HG03565 (cell line): Measurements from ENCODE around the gene RPS13.
"Not testable (repeated sequence)": the region's sequence is repeated elsewhere in the genome, so short reads cannot be mapped to it uniquely, and the experiment has no call there.

Experiments used
- ATAC-seq: cut with Tn5 transposase; IDR thresholded peaks from one replicate; pipeline ENCODE4 v1.9.1; 2021; ENCODE audit warnings: mild to moderate bottlenecking, moderate library complexity; ENCODE audit not compliant: unreplicated experiment

The RPS13 gene

DNA sequence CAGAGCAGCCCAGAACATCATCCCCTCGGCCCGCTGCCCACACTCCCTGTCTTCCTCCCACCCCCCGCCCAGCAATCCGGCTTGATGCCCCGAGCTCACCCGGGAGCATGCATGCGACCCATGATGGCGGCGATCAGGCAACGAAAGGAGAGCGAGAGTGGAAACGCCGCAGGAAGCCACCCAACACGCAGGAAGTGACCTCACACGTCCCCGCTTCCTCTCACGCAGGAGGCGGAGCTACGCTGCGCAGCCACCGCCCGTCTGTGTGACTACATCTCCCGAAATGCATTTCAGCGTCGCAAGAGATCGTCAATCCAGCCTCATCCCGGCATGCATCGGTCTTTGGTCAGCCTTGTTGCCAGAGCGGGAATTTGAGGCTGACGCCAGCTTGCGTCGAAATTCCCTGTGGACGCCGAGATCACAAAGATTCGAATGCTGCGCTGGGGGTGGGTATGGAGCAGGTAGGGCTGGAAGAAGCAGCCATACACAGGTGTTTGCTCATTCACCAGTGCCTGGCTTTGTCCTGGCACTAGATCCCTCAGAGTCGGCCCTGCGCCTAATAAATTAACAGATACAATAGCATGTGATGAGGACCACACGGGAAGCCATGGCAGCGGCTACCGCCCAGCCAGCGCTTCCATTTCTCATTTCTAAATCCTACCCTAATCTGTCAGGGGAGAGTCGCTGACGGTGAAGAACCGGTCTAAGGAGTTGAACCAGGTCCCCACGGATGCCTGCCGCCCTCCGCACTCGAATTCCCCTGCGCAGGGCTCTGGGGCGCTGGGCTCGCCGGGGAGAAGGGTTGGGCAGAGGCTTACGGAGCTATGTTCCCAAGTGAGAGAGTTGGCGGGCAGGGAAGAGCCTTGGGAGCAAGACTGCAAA, at the start of gene RPS13:
Gene RPS13, minus strand, starts transcription at position 148 of the 882 bp plus-strand sequence. Its CDS starts 26 bp downstream, at position 122.
- peak; percentile 98 for ATAC-seq

DNA sequence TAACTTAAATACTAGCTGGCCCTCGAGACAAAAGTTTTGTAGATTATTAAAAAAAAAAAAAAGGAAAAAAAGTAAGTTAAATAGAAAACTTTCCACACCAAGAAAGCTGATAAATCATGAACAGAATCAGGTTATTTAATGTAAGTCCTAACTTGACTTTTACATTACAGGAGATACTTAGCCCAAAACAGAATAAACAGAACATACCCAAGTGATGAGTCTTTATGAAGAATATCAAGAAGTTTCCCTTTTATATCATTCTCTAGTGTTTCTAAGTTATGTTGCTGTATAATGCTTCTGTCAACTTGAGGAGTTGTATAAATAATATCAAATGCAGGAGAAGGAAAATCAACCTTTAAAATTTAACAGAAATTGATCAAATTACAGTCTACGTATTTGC, 44.5 kb upstream of the RPS13 start:
- ATAC-seq = no peak

DNA sequence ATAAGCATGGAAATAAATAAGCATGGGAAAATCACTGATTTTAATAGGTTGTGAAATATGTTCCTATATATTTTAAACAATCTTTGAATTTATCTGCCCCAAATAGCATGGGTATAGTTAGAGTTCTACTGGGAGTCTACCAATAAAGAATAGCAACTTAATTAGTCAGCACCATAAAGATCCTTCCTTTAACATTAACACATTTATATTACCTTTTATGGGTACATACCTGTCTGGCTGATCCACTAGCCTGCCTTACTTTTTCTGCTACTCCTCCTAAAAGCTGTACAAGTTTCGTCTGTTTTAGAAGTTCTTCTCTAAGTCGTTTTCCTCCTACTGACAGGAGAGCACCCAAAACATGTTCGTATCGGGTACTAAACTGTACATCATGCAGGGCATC, 39.8 kb upstream of the RPS13 start:
- no peak for ATAC-seq

DNA sequence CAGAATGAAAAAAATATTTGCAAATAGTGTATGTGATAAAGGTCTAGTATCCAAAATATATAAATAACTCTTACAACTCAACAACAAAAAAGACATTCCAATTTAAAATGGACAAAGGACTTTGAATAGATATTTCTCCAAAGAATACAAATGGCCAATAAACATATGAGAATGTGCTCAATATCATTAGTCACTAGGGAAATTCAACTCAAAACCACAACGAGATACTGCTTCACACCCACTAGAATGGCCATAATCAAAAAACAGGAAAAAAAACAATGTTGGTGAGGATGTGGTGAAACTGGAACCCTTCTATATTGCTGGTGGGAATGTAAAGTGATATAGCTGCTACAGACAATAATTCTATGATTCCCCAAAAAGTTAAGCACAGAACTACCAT, 38.6 kb upstream of the RPS13 start:
- no peak for ATAC-seq

DNA sequence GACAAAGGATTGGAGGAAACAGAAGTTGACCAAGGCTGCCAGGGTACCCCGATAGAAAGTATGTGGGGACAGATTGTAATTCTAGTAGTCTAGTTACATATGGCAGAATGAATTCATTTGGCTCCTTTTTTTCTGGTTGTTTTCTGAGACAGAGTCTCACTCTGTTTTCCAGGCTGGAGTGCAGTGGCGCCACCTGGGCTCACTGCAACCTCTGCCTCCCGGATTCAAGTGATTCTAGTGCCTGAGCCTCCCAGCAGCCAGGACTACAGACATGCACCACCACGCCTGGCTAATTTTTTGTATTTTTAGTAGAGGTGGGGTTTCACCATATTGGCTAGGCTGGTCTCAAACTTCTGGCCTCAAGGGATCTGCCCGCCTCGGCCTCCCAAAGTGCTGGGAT, 30.3 kb upstream of the RPS13 start:
- not testable (repeated sequence) for ATAC-seq

DNA sequence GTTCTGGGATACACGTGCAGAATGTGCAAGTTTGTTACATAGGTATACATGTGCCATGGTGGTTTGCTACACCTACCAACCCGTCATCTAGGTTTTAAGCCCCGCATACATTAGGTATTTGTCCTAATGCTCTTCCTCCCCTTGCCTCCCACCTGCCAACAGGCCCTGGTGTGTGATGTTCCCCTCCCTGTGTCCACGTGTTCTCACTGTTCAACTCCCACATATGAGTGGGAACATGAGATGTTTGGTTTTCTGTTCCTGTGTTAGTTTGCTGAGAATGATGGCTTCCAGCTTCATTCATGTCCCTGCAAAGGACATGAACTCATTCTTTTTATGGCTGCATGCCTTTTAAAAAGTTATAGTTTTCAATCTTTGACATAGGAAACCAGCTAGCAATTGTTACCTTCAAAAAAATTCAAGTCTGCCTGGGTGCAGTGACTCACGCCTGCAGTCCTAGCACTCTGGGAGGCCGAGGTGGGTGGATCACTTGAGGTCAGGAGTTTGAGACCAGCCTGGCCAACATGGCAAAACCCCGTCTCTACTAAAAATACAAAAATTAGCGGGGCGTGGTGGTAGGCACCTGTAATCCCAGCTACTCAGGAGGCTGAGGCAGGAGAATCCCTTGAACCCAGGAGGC, 28.1 kb upstream of the RPS13 start:
- not testable (repeated sequence) for ATAC-seq

DNA sequence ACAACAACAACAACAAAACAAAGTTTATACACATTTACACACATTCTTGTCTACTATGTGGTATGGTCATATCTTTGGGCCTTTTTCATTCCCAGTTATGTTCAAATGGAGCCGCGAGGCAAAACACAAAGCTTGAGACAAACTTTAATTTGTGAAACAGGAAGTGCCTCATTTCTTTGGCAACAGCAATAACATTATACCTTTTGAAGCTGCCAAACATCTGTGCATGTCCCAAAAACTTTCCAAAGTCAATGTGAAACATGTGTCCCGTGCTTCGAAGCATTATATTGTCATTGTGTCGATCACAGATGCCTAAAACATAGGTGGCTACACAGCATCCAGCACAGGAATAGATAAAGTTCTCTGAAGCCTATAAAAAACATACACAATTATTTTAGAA, 25.0 kb upstream of the RPS13 start:
- ATAC-seq = no peak

DNA sequence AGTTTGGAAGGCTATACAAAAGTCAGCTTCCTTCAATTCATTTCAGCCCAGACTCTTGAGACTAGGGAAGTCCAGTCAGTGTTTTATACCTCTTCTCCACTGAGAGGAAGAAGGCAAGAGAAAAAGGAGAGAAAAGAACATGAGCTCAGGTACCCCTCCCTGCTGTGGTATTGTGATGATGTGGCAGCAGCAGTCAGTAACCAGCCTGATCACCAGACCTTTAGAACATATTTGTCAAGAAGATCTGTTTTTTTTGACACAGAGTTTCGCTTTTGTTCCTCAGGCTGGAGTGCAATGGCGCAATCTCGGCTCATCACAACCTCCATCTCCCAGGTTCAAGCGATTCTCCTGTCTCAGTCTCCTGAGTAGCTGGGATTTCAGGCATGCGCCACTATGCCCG, 21.2 kb upstream of the RPS13 start:
- no peak for ATAC-seq

DNA sequence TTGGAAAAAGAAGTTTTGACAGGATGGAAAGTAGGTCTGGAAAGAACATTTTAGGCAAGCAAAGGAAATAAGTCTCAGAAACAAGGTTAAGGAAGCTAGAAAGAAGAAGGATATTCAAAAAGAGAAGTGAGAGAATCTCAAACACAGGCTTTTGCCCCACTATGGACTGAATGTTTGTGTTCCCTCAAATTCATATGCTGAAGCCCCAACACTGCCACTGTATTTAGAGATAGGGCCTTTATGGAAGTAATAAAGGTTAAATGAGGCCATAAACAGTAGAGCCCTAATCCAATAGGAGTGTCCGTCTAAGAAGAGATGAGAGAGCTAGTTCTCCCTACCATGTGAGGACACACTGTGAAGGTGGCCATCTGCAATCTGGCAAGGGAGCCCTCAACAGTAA, 20.6 kb upstream of the RPS13 start:
- no peak for ATAC-seq

DNA sequence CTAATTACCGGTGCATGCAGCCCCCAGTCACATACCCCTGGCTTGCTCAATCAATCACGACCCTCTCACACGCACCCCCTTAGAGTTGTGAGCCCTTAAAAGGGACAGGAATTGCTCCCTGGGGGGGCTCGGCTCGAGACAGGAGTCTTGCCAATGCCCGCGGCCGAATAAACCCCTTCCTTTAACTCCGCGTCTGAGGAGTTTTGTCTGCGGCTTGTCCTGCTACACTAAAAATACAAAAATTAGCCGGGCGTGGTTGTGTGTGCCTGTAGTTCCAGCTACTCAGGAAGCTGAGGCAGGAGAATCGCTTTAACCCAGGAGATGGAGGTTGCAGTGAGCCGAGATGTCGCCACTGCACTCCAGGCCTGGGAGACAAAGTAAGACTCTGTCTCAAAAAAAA, 8.5 kb upstream of the RPS13 start:
- not testable (repeated sequence) for ATAC-seq

DNA sequence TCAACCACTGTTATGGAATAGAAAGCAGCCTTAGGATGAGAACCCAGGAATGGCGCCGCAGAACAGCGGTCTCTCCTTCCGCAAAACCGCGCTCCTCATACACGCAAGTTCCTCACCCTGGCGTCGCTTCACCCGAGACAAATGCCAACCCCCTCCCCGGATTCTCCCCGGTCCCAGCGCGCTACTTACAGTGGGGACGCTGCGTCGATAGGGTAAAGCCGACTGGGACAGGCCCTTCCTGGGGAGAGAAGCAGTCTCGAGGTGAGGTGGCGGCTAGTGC, 287 bp downstream of the RPS13 start:
- ATAC-seq = no peak

DNA sequence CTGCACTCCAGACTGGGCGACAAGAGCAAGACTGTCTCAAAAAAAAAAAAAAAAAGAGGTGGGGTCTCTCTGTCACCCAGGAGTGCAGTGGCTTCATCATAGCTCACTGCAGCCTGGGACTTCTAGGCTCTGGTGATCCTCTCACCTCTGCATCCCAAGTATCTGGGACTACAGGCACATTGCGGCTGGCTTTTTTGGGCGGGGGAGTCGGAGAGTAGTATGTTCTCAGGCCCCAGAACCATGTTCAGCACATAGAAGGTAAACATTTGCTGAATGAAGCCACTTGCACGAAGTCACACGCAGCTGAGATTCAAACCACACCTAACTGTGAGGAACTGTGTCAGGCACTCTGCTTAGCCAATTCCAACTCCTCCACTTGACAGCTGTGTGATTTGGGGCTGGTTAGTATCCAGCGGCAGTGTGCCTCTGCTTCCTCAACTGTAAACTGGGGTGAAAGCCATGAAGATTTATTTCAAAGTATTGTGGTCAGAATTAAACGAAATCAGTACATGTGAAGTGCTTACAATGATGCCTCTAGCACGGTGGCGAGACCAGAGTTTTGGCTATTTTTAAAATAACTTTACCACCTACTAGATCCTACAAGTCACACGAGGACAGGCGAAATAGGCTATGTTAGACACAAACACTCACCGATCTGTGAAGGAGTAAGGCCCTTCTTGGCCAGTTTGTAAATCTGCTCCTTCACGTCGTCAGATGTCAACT, 789 bp downstream of the RPS13 start:
- ATAC-seq = no peak

DNA sequence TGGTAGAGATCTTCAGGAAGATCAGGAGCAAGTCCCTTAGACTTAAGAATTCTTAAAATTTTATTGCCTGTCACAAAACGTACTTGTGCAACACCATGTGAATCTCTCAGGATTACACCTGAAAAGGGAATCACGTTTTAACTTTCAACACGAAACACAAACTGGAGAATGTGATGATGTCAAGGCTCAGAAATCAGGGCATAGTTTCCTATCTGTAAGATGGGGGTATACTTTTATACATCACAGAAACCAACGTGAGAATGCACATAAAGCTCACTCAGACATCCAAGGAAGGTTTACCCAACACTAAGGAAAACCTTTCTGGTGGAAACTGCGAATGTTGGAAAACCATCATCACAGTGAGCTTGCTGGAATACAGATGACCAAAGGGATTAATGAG, 2.0 kb downstream of the RPS13 start:
- no peak for ATAC-seq

DNA sequence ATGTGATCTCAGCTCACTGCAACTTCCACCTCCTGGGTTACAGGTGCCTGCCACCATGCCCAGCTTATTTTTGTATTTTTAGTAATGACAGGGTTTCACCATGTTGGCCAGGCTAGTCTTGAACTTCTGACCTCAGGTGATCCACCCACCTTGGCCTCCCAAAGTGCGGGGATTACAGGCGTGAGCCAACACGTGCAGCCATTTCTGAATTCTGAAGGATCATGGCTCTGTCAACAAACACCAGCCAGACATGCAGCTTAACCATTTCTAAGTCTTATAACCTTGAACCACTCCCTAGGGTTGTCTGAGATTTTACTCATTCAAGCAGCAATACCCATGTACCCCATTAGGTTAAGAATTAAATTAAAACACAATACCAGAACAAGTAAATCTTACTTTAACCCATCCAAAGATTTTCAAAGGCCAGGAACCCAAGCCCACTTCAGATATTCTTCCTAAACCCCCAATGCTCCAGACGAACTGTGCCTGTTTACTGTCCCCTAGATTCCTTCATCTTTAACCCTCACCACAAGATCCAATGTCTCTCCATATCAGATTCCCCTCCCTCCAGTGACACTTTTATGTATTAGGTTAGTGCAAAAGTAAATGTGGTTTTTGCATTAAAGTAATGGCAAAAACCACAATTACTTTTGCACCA, 4.0 kb downstream of the RPS13 start:
- ATAC-seq = no peak

DNA sequence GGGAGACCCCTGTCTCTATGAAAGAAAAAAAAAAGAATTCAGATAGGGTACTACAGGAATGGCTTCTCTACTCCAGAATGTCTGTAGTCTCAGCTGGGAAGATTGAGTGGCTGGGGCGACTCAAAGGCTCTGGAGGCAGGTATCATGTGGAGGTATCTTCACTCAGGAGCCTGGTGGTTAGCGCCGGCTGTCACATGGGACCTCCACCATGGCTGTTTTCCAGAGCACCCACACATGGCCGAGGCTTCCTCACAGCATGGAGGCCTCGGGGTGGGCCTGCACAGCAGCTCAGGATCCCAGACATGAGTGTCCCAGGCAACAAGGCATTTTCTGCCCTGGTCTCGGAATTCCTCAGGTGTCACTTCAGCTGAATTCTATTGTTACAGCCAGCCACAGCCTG, 10.1 kb downstream of the RPS13 start:
- ATAC-seq = no peak

DNA sequence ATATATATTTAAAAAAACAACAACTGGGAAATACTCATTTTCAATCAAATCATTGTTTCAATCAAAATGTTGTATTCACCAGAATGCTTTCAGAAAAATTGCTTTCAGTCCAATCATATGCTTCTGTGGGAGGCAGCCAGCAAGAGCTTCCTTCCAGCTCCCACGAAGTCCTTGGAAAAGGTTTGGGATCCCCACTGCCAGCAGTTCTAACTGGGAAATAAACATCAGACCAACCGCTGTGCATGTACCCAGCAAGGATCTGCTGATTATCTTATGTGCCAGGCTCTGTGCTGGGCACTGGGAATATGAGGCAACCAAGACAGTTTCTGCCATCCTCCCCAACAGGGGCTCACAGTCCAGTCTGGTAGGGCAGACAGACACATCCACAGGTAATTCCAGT, 10.8 kb downstream of the RPS13 start:
- ATAC-seq = no peak

DNA sequence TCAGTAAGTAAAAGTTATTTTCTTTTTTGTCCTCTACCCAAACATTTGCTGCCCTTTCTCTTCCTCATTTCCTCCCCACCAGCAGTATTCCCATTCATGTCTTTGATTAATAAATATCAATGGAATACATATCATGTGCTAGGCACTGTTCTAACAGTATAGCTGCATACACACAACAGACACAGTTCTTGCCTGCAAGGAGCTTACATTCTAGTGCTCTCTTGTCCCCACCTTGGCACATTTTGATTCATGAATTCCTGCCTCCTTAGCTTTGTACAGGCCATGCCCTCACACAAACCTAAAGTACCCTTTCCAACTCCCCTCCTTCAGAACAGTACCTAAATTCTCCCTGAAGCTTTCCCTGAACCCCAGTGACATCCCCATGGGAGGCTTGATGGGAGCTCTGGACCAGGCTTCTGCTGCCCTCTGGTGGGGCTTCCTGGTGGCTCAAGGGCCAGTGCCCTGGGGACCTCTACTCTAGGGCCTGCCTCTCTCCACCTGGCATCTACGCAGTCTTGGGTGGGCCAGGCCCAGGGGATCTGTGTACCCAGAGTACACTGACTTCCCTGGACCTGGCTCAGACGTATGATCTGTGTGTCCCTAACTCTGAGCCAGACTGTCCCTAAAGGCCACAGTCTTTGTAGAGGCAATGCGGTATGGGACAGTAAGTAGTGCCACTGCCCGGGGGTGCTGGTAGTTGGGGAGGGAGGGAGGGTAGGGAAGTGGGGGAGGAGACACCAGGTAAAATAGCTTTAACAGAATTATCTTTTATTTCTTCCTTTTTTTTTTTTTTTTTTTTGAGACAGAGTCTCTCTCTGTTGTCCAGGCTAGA, 14.1 kb downstream of the RPS13 start:
- ATAC-seq = no peak

DNA sequence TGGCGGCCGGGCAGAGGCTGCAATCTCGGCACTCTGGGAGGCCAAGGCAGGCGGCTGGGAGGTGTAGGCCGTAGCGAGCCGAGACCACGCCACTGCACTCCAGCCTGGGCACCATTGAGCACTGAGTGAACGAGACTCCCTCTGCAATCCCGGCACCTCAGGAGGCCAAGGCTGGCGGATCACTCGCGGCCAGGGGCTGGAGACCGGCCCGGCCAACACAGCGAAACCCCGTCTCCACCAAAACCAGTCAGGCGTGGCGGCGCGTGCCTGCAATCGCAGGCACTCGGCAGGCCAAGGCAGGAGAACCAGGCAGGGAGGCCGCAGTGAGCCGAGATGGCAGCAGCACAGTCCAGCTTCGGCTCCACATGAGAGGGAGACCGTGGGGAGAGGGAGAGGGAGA, 26.3 kb downstream of the RPS13 start:
- not testable (repeated sequence) for ATAC-seq

DNA sequence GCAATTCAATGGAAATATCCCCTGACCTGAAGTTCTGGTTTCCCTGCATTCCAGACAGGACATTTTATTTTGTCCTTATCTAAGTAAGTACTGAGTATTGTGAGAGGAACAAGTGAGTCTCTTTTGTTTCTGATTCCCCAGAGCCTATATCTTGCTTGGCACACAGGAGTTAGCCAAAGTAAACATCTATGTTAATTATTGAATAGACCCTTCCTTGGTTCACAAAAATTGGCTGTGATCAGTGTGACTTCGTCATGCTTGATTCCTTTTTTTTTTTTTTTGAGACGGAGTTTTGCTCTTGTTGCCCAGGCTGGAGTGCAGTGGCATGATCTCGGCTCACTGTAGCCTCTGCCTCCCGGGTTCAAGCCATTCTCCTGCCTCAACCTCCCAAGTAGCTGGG, 29.0 kb downstream of the RPS13 start:
- not testable (repeated sequence) for ATAC-seq

DNA sequence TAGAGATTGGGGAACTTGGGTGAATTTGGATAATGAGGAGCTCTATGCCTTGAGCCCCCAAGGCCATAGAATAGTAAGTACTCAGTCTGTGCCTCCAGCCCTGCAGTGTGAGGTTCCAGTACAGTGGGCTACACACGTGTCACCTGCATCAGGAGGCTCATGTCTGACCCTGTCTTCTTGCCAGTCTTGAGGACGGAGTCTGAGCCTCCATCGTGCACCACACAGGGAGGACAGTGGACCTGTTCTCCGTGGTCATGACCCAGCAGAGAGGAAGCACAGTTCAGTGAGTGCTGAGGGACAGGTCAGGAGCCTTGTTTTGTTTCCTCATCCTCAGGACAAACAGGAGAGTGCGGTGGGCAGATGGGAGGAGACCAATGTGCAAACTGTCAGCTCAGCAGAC, 30.8 kb downstream of the RPS13 start:
- ATAC-seq = no peak
